Activated naive CD8-positive, alpha-beta T cell treated with anti-CD3 and anti-CD28 coated beads for 36 hours (primary cell): ENCODE measurements around the gene CKAP2. TPM values are rescaled to one million over a fixed set of nuclear protein-coding genes. Genes with fewer than 3 reads are reported as not detected.
"Not testable (repeated sequence)": the region's sequence is repeated elsewhere in the genome, so short reads cannot be mapped to it uniquely, and the experiment has no call there.

Experiments used
- DNase-seq: peaks from one replicate; pipeline ENCODE4 v3.0.0; 2021
- H3K27ac Mint-ChIP-seq: one replicate; pipeline ENCODE4 v1.8.0; 2022; ENCODE audit warnings: mild to moderate bottlenecking, moderate library complexity, mixed read lengths
- H3K27me3 Mint-ChIP-seq: one replicate; pipeline ENCODE4 v1.8.0; 2022; ENCODE audit warnings: mild to moderate bottlenecking, mixed read lengths
- H3K36me3 Mint-ChIP-seq: one replicate; pipeline ENCODE4 v1.8.0; 2021; ENCODE audit warnings: mild to moderate bottlenecking, mixed read lengths
- H3K4me1 Mint-ChIP-seq: one replicate; pipeline ENCODE4 v1.8.0; 2021; ENCODE audit warnings: mixed read lengths
- H3K4me3 Mint-ChIP-seq: one replicate; pipeline ENCODE4 v1.8.0; 2022; ENCODE audit warnings: mild to moderate bottlenecking, moderate library complexity, mixed read lengths
- H3K9me3 Mint-ChIP-seq: one replicate; pipeline ENCODE4 v1.8.0; 2022; ENCODE audit warnings: mixed read lengths
- total RNA-seq, 2 experiments: library from RNA; stranded (reverse); gene quantifications; one replicate each; pipeline ENCODE4 v1.2.3, GENCODE V29; 2021

CKAP2 gene
- total RNA-seq, 2 experiments from 2014 or later = 55.4 to 56.1 TPM

GRCh38 chr13:52447815-52448552 lies 7.3 kb upstream of the CKAP2 start:
- peaks cover 22% of the 10 kb centered on the region for H3K4me1 Mint-ChIP-seq
- H3K27ac Mint-ChIP-seq = no peak overlapping the region
- H3K27me3 Mint-ChIP-seq = no peaks in the 10 kb centered on the region
- no peak for DNase-seq
- H3K9me3 Mint-ChIP-seq = no peaks in the 10 kb centered on the region
- peaks cover 5% of the 10 kb centered on the region for H3K36me3 Mint-ChIP-seq
- no peak overlapping the region for H3K4me3 Mint-ChIP-seq

GRCh38 chr13:52449331-52450011 lies 5.8 kb upstream of the CKAP2 start:
- DNase-seq = no peak
- Mint-ChIP-seq H3K4me3 (peak overlapping the region; percentile 94), H3K27ac (peak overlapping the region; percentile 87), H3K27me3 (no peaks in the 10 kb centered on the region), H3K4me1 (peaks cover 31% of the 10 kb centered on the region), H3K36me3 (peaks cover 5% of the 10 kb centered on the region), H3K9me3 (no peaks in the 10 kb centered on the region)

- H3K4me1 Mint-ChIP-seq = peaks cover 32% of the 10 kb centered on the region
- H3K4me3 Mint-ChIP-seq = peak within 1 kb of the TSS; percentile 94
- DNase-seq = peak; percentile 96
- H3K36me3 Mint-ChIP-seq = peaks cover 5% of the 10 kb centered on the region
- peaks cover 1% of the 10 kb centered on the region for H3K27me3 Mint-ChIP-seq
- H3K9me3 Mint-ChIP-seq = no peaks in the 10 kb centered on the region
- peak within 1 kb of the TSS; percentile 87 for H3K27ac Mint-ChIP-seq
Observed at GRCh38 chr13:52450012-52450792, 5.1 kb upstream of the CKAP2 start, which contains the start of gene VPS36. VPS36 (minus strand) TSS chr13:52450634; CDS start chr13:52450594, 40 bp downstream.

GRCh38 chr13:52450793-52451116 lies 4.5 kb upstream of the CKAP2 start:
- Mint-ChIP-seq H3K4me3 (peak overlapping the region; percentile 82), H3K9me3 (no peaks in the 10 kb centered on the region), H3K4me1 (peaks cover 33% of the 10 kb centered on the region), H3K27ac (peak overlapping the region; percentile 85), H3K36me3 (peaks cover 4% of the 10 kb centered on the region), H3K27me3 (peaks cover 4% of the 10 kb centered on the region)
- no peak for DNase-seq

- H3K27me3 Mint-ChIP-seq = peaks cover 4% of the 10 kb centered on the region
- no peak for DNase-seq
- no peak overlapping the region for H3K27ac Mint-ChIP-seq
- H3K9me3 Mint-ChIP-seq = no peaks in the 10 kb centered on the region
- peaks cover 34% of the 10 kb centered on the region for H3K4me1 Mint-ChIP-seq
- peaks cover 7% of the 10 kb centered on the region for H3K36me3 Mint-ChIP-seq
- peak overlapping the region; percentile 82 for H3K4me3 Mint-ChIP-seq
Observed at GRCh38 chr13:52451135-52451804, 4.0 kb upstream of the CKAP2 start.

- no peaks in the 10 kb centered on the region for H3K9me3 Mint-ChIP-seq
- H3K27ac Mint-ChIP-seq = no peak overlapping the region
Observed at GRCh38 chr13:52452470-52452869, 2.8 kb upstream of the CKAP2 start.

GRCh38 chr13:52454459-52454819 lies 839 bp upstream of the CKAP2 start:
- H3K36me3 Mint-ChIP-seq = peaks cover 19% of the 10 kb centered on the region
- DNase-seq = peak; percentile 7

More at GRCh38 chr13:52452470-52452869, 2.8 kb upstream of the CKAP2 start:
- no peak for DNase-seq
- Mint-ChIP-seq H3K4me1 (peaks cover 38% of the 10 kb centered on the region), H3K27me3 (peaks cover 4% of the 10 kb centered on the region), H3K36me3 (peaks cover 16% of the 10 kb centered on the region), H3K4me3 (no peak overlapping the region)

GRCh38 chr13:52455677-52456041 lies 381 bp downstream of the CKAP2 start:
- DNase-seq = peak; percentile 80
- peaks cover 22% of the 10 kb centered on the region for H3K36me3 Mint-ChIP-seq
- H3K27me3 Mint-ChIP-seq = peaks cover 4% of the 10 kb centered on the region
- H3K9me3 Mint-ChIP-seq = no peaks in the 10 kb centered on the region
- peak overlapping the region; percentile 88 for H3K27ac Mint-ChIP-seq
- H3K4me3 Mint-ChIP-seq = peak overlapping the region; percentile 85
- peaks cover 28% of the 10 kb centered on the region for H3K4me1 Mint-ChIP-seq

More at GRCh38 chr13:52454459-52454819, 839 bp upstream of the CKAP2 start:
- H3K9me3 Mint-ChIP-seq = no peaks in the 10 kb centered on the region
- H3K4me1 Mint-ChIP-seq = peaks cover 28% of the 10 kb centered on the region
- H3K27ac Mint-ChIP-seq = peak overlapping the region; percentile 98
- peak overlapping the region; percentile 85 for H3K4me3 Mint-ChIP-seq
- H3K27me3 Mint-ChIP-seq = peaks cover 4% of the 10 kb centered on the region

- H3K36me3 Mint-ChIP-seq = peaks cover 36% of the 10 kb centered on the region
- peaks cover 4% of the 10 kb centered on the region for H3K27me3 Mint-ChIP-seq
- H3K9me3 Mint-ChIP-seq = no peaks in the 10 kb centered on the region
- DNase-seq = no peak
- no peak overlapping the region for H3K4me3 Mint-ChIP-seq
- H3K27ac Mint-ChIP-seq = no peak overlapping the region
- H3K4me1 Mint-ChIP-seq = peaks cover 27% of the 10 kb centered on the region
Observed at GRCh38 chr13:52459668-52460067, 4.4 kb downstream of the CKAP2 start.

- DNase-seq = no peak
- peaks cover 25% of the 10 kb centered on the region for H3K4me1 Mint-ChIP-seq
- no peak overlapping the region for H3K27ac Mint-ChIP-seq
- H3K4me3 Mint-ChIP-seq = no peak overlapping the region
- H3K9me3 Mint-ChIP-seq = no peaks in the 10 kb centered on the region
- peaks cover 40% of the 10 kb centered on the region for H3K36me3 Mint-ChIP-seq
- no peaks in the 10 kb centered on the region for H3K27me3 Mint-ChIP-seq
Observed at GRCh38 chr13:52461265-52461664, 6.0 kb downstream of the CKAP2 start.

GRCh38 chr13:52463526-52463925 lies 8.2 kb downstream of the CKAP2 start:
- Mint-ChIP-seq H3K4me1 (peaks cover 18% of the 10 kb centered on the region), H3K27me3 (no peaks in the 10 kb centered on the region), H3K36me3 (peaks cover 43% of the 10 kb centered on the region), H3K4me3 (no peak overlapping the region), H3K9me3 (no peaks in the 10 kb centered on the region), H3K27ac (no peak overlapping the region)
- no peak for DNase-seq

- peaks cover 46% of the 10 kb centered on the region for H3K36me3 Mint-ChIP-seq
- not testable (repeated sequence) for DNase-seq, H3K27me3 Mint-ChIP-seq, H3K4me1 Mint-ChIP-seq, H3K27ac Mint-ChIP-seq, H3K4me3 Mint-ChIP-seq, H3K9me3 Mint-ChIP-seq
Observed at GRCh38 chr13:52468487-52468886, 13.2 kb downstream of the CKAP2 start.

- not testable (repeated sequence) for H3K4me3 Mint-ChIP-seq
Observed at GRCh38 chr13:52480677-52481428, 25.6 kb downstream of the CKAP2 start.

GRCh38 chr13:52487078-52487477 lies 31.8 kb downstream of the CKAP2 start:
- not testable (repeated sequence) for H3K27ac Mint-ChIP-seq, H3K36me3 Mint-ChIP-seq, DNase-seq, H3K27me3 Mint-ChIP-seq, H3K9me3 Mint-ChIP-seq, H3K4me1 Mint-ChIP-seq, H3K4me3 Mint-ChIP-seq

More at GRCh38 chr13:52480677-52481428, 25.6 kb downstream of the CKAP2 start:
- not testable (repeated sequence) for H3K4me1 Mint-ChIP-seq, H3K27ac Mint-ChIP-seq, H3K27me3 Mint-ChIP-seq, H3K9me3 Mint-ChIP-seq, DNase-seq
- H3K36me3 Mint-ChIP-seq = peaks cover 11% of the 10 kb centered on the region
